Measurements from ENCODE around the gene SLC10A4. TPM values are rescaled to one million over a fixed set of nuclear protein-coding genes. Genes with fewer than 3 reads are reported as not detected.

SLC10A4 gene
- total RNA-seq, 2 donors from 2014 or later: 0.55 to 1.8 TPM

GRCh38 chr4:48499551-48500066 lies 16.5 kb downstream of the SLC10A4 start:
- no peaks in the 10 kb centered on the region for H3K27me3 ChIP-seq (ENCODE audit: control insufficient read depth, insufficient read depth, low read length, poor library complexity, severe bottlenecking)
- H3K27ac Mint-ChIP-seq: no peak overlapping the region
- DNase-seq: no peak
- no peak overlapping the region for H3K4me3 ChIP-seq (ENCODE audit: low read length)
- no peak overlapping the region for H3K9ac ChIP-seq (ENCODE audit: extremely low read depth, low read length, poor library complexity, severe bottlenecking)
- no peaks in the 10 kb centered on the region for H3K27me3 Mint-ChIP-seq (ENCODE audit: insufficient read depth)
- H3K36me3 ChIP-seq (ENCODE audit: control insufficient read depth, insufficient read depth, low read length): peaks cover 51% of the 10 kb centered on the region
- H3K4me3 Mint-ChIP-seq: no peak overlapping the region
- no peak for TF ChIP-seq CTCF (conservative IDR thresholded peaks at IDR 0.05)
- H3K4me1 ChIP-seq (ENCODE audit: control insufficient read depth, insufficient read depth, low read length): no peaks in the 10 kb centered on the region
- H3K27ac ChIP-seq (ENCODE audit: low read depth, low read length): no peak overlapping the region
- H3K9me3 Mint-ChIP-seq: no peaks in the 10 kb centered on the region
- 100% methylated on average over 3 of the region's 3 CpGs; no CpG with 5 or more reads in 1 of the 2 experiments for WGBS, 2 experiments (ENCODE audit: insufficient coverage in 1 of 2, insufficient read length in 1 of 2)
- peaks cover 4% of the 10 kb centered on the region for H3K4me1 Mint-ChIP-seq
- H3K36me3 Mint-ChIP-seq (ENCODE audit: low read depth): peaks cover 26% of the 10 kb centered on the region
- no peaks in the 10 kb centered on the region for H3K9me3 ChIP-seq (ENCODE audit: control insufficient read depth, low read length)

- H3K27ac Mint-ChIP-seq: no peak overlapping the region
- H3K36me3 Mint-ChIP-seq (ENCODE audit: low read depth): peaks cover 35% of the 10 kb centered on the region
- Histone ChIP-seq H3K4me3 (ENCODE audit: low read length) (no peak overlapping the region), H3K9me3 (ENCODE audit: control insufficient read depth, low read length) (no peaks in the 10 kb centered on the region), H3K27ac (ENCODE audit: low read depth, low read length) (no peak overlapping the region), H3K36me3 (ENCODE audit: control insufficient read depth, insufficient read depth, low read length) (peaks cover 77% of the 10 kb centered on the region), H3K4me1 (ENCODE audit: control insufficient read depth, insufficient read depth, low read length) (no peaks in the 10 kb centered on the region), H3K27me3 (ENCODE audit: control insufficient read depth, insufficient read depth, low read length, poor library complexity, severe bottlenecking) (no peaks in the 10 kb centered on the region), H3K9ac (ENCODE audit: extremely low read depth, low read length, poor library complexity, severe bottlenecking) (no peak overlapping the region)
- no peaks in the 10 kb centered on the region for H3K27me3 Mint-ChIP-seq (ENCODE audit: insufficient read depth)
- 73% methylated on average over 4 of the region's 4 CpGs; no CpG with 5 or more reads in 1 of the 2 experiments for WGBS, 2 experiments (ENCODE audit: insufficient coverage in 1 of 2, insufficient read length in 1 of 2)
- H3K9me3 Mint-ChIP-seq: no peaks in the 10 kb centered on the region
- no peak for DNase-seq
- peaks cover 4% of the 10 kb centered on the region for H3K4me1 Mint-ChIP-seq
- H3K4me3 Mint-ChIP-seq: no peak overlapping the region
- TF ChIP-seq CTCF (conservative IDR thresholded peaks at IDR 0.05): no peak
Measured at GRCh38 chr4:48503233-48504025, 20.3 kb downstream of the SLC10A4 start.

GRCh38 chr4:48504026-48504330 lies 20.8 kb downstream of the SLC10A4 start:
- H3K36me3 Mint-ChIP-seq (ENCODE audit: low read depth): peaks cover 36% of the 10 kb centered on the region
- DNase-seq: no peak
- H3K4me1 ChIP-seq (ENCODE audit: control insufficient read depth, insufficient read depth, low read length): no peaks in the 10 kb centered on the region
- TF ChIP-seq CTCF (conservative IDR thresholded peaks at IDR 0.05): no peak
- no peak overlapping the region for H3K27ac ChIP-seq (ENCODE audit: low read depth, low read length)
- no peaks in the 10 kb centered on the region for H3K9me3 Mint-ChIP-seq
- WGBS, 2 experiments (ENCODE audit: insufficient coverage in 1 of 2, insufficient read length in 1 of 2): 100% methylated on average over 2 of the region's 2 CpGs; no CpG with 5 or more reads in 1 of the 2 experiments
- H3K9ac ChIP-seq (ENCODE audit: extremely low read depth, low read length, poor library complexity, severe bottlenecking): no peak overlapping the region
- H3K27me3 Mint-ChIP-seq (ENCODE audit: insufficient read depth): no peaks in the 10 kb centered on the region
- no peak overlapping the region for H3K4me3 Mint-ChIP-seq
- peaks cover 4% of the 10 kb centered on the region for H3K4me1 Mint-ChIP-seq
- no peaks in the 10 kb centered on the region for H3K9me3 ChIP-seq (ENCODE audit: control insufficient read depth, low read length)
- no peaks in the 10 kb centered on the region for H3K27me3 ChIP-seq (ENCODE audit: control insufficient read depth, insufficient read depth, low read length, poor library complexity, severe bottlenecking)
- peak overlapping the region; percentile 18 for H3K27ac Mint-ChIP-seq
- peaks cover 78% of the 10 kb centered on the region for H3K36me3 ChIP-seq (ENCODE audit: control insufficient read depth, insufficient read depth, low read length)
- no peak overlapping the region for H3K4me3 ChIP-seq (ENCODE audit: low read length)
